Breast epithelium (tissue), 3 donors: Measurements from ENCODE around the gene PTPRN2.

Experiments used
- CTCF ChIP-seq, 3 donors: fragments of 450-650 bp; IDR thresholded peaks; one replicate each; pipeline ENCODE4 v1.5.1; 2016 to 2017; ENCODE audit warnings: antibody characterized with exemption in 3 of 3, mild to moderate bottlenecking in 3 of 3, moderate library complexity in 3 of 3
- POLR2A ChIP-seq: fragments of 450-650 bp; IDR thresholded peaks from one replicate; pipeline ENCODE4 v1.6.1; 2016; ENCODE audit warnings: antibody characterized with exemption, mild to moderate bottlenecking, moderate library complexity
- POLR2AphosphoS5 ChIP-seq, 3 donors: sonication (generic); formaldehyde crosslinking; IDR thresholded peaks; one replicate each; pipeline ENCODE4 v1.6.1; 2017; ENCODE audit warnings: antibody characterized with exemption in 3 of 3

- no peak for TF ChIP-seq CTCF (IDR thresholded peaks at IDR 0.05)
- no peak for TF ChIP-seq POLR2AphosphoS5 (IDR thresholded peaks at IDR 0.05)
- no peak for TF ChIP-seq POLR2A
These were observed 572.6 kb downstream of the PTPRN2 start for GRCh38 chr7:158014976-158015375.
